ENCODE results near the gene SLC35F6. TPM values are rescaled to one million over a fixed set of nuclear protein-coding genes. Genes with fewer than 3 reads are reported as not detected.
A peak's percentile ranks its signal among the peaks of the same experiment; 100 is the strongest.
"Not testable (repeated sequence)": the region's sequence is repeated elsewhere in the genome, so short reads cannot be mapped to it uniquely, and the experiment has no call there.

SLC35F6 gene
- total RNA-seq, 1 donor from 2014 or later: 12.4 TPM

- DNase-seq: no peak
Observed at GRCh38 chr2:26731714-26732113, 32.4 kb upstream of the SLC35F6 start.

GRCh38 chr2:26732446-26732845 is 31.6 kb upstream of the SLC35F6 start:
- DNase-seq: no peak

- DNase-seq: no peak
Observed at GRCh38 chr2:26733413-26733812, 30.7 kb upstream of the SLC35F6 start.

GRCh38 chr2:26735097-26735496 is 29.0 kb upstream of the SLC35F6 start:
- DNase-seq: no peak

GRCh38 chr2:26735883-26736588 is 28.0 kb upstream of the SLC35F6 start:
- no peak for DNase-seq

- no peak for DNase-seq
Observed at GRCh38 chr2:26737221-26737620, 26.9 kb upstream of the SLC35F6 start.

GRCh38 chr2:26738481-26738880 is 25.6 kb upstream of the SLC35F6 start:
- no peak for DNase-seq

GRCh38 chr2:26739514-26739913 is 24.6 kb upstream of the SLC35F6 start:
- DNase-seq: no peak

GRCh38 chr2:26740346-26740745 is 23.7 kb upstream of the SLC35F6 start:
- DNase-seq: no peak

GRCh38 chr2:26740890-26741302 is 23.2 kb upstream of the SLC35F6 start:
- DNase-seq: no peak

GRCh38 chr2:26742048-26742770 is 21.9 kb upstream of the SLC35F6 start:
- DNase-seq: no peak

GRCh38 chr2:26743852-26744251 is 20.2 kb upstream of the SLC35F6 start:
- DNase-seq: no peak

- DNase-seq: no peak
Observed at GRCh38 chr2:26744953-26745352, 19.1 kb upstream of the SLC35F6 start.

- peak; percentile 37 for DNase-seq
Observed at GRCh38 chr2:26745609-26746327, 18.3 kb upstream of the SLC35F6 start.

GRCh38 chr2:26746934-26747333 is 17.1 kb upstream of the SLC35F6 start:
- no peak for DNase-seq

- DNase-seq: not testable (repeated sequence)
Observed at GRCh38 chr2:26749787-26750420, 14.2 kb upstream of the SLC35F6 start.

- not testable (repeated sequence) for DNase-seq
Observed at GRCh38 chr2:26750467-26750866, 13.6 kb upstream of the SLC35F6 start.

- no peak for DNase-seq
Observed at GRCh38 chr2:26752656-26753055, 11.4 kb upstream of the SLC35F6 start.

- DNase-seq: no peak
Observed at GRCh38 chr2:26754539-26754938, 9.5 kb upstream of the SLC35F6 start.

GRCh38 chr2:26754972-26755670 is 9.0 kb upstream of the SLC35F6 start:
- no peak for DNase-seq

- no peak for DNase-seq
Observed at GRCh38 chr2:26756337-26756736, 7.7 kb upstream of the SLC35F6 start.
